GM19463 (cell line): Measurements from ENCODE around the gene TMEM245.
A peak's percentile ranks its signal among the peaks of the same experiment; 100 is the strongest.
"Not testable (repeated sequence)": the region's sequence is repeated elsewhere in the genome, so short reads cannot be mapped to it uniquely, and the experiment has no call there.

Experiments
- ATAC-seq: cut with Tn5 transposase; IDR thresholded peaks from one replicate; pipeline ENCODE4 v1.9.1; 2021; ENCODE audit warnings: mild to moderate bottlenecking, moderate library complexity; ENCODE audit not compliant: unreplicated experiment

The TMEM245 gene

GRCh38 chr9:109134167-109134578, 14.4 kb upstream of the TMEM245 start:
- ATAC-seq, result no peak

- no peak for ATAC-seq
Observed at GRCh38 chr9:109133533-109133932, 13.8 kb upstream of the TMEM245 start.

GRCh38 chr9:109132567-109133021, 12.8 kb upstream of the TMEM245 start:
- ATAC-seq, result no peak

GRCh38 chr9:109129470-109130197, 9.9 kb upstream of the TMEM245 start:
- no peak for ATAC-seq

- ATAC-seq, result not testable (repeated sequence)
Observed at GRCh38 chr9:109126671-109127070, 6.9 kb upstream of the TMEM245 start.

- ATAC-seq, result no peak
Observed at GRCh38 chr9:109124121-109124520, 4.4 kb upstream of the TMEM245 start.

GRCh38 chr9:109122726-109123621, 3.2 kb upstream of the TMEM245 start:
- ATAC-seq, result peak; percentile 21

- no peak for ATAC-seq
Observed at GRCh38 chr9:109121232-109121796, 1.6 kb upstream of the TMEM245 start.

GRCh38 chr9:109120204-109120789, 550 bp upstream of the TMEM245 start:
- ATAC-seq, result no peak

GRCh38 chr9:109118808-109119438, 824 bp downstream of the TMEM245 start:
- no peak for ATAC-seq

- ATAC-seq, result no peak
Observed at GRCh38 chr9:109117856-109118807, 1.6 kb downstream of the TMEM245 start.

- no peak for ATAC-seq
Observed at GRCh38 chr9:109115931-109116526, 3.7 kb downstream of the TMEM245 start.

GRCh38 chr9:109114670-109115069, 5.1 kb downstream of the TMEM245 start:
- ATAC-seq, result no peak

GRCh38 chr9:109113892-109114609, 5.7 kb downstream of the TMEM245 start:
- no peak for ATAC-seq

GRCh38 chr9:109113254-109113653, 6.5 kb downstream of the TMEM245 start:
- ATAC-seq, result no peak

- ATAC-seq, result peak; percentile 78
Observed at GRCh38 chr9:109110329-109111021, 9.3 kb downstream of the TMEM245 start.

- ATAC-seq, result no peak
Observed at GRCh38 chr9:109109967-109110328, 9.8 kb downstream of the TMEM245 start.

GRCh38 chr9:109108318-109108717, 11.4 kb downstream of the TMEM245 start:
- ATAC-seq, result no peak
